HG03139 (cell line): ENCODE data around the gene KRT74.
"Not testable (repeated sequence)": the region's sequence is repeated elsewhere in the genome, so short reads cannot be mapped to it uniquely, and the experiment has no call there.

Experiments used
- ATAC-seq: cut with Tn5 transposase; IDR thresholded peaks from one replicate; pipeline ENCODE4 v1.9.1; 2021; ENCODE audit not compliant: unreplicated experiment

The KRT74 gene

GRCh38 chr12:52603314-52603713 lies 29.7 kb upstream of the KRT74 start:
- no peak for ATAC-seq

- ATAC-seq: no peak
These were observed 28.9 kb upstream of the KRT74 start for GRCh38 chr12:52602552-52602951.

GRCh38 chr12:52601671-52602070 lies 28.0 kb upstream of the KRT74 start:
- no peak for ATAC-seq

- no peak for ATAC-seq
These were observed 27.4 kb upstream of the KRT74 start, which contains the start of gene KRT72 for GRCh38 chr12:52600941-52601481. Gene KRT72, minus strand, starts transcription at chr12:52601463. Its CDS starts 11 bp downstream, at chr12:52601452.

GRCh38 chr12:52600475-52600874 lies 26.8 kb upstream of the KRT74 start:
- ATAC-seq: no peak

GRCh38 chr12:52600071-52600470 lies 26.4 kb upstream of the KRT74 start:
- no peak for ATAC-seq

- ATAC-seq: no peak
These were observed 25.3 kb upstream of the KRT74 start for GRCh38 chr12:52598966-52599365.

- ATAC-seq: not testable (repeated sequence)
These were observed 20.6 kb upstream of the KRT74 start for GRCh38 chr12:52594237-52594636.

- no peak for ATAC-seq
These were observed 17.9 kb upstream of the KRT74 start for GRCh38 chr12:52591521-52591920.

- ATAC-seq: no peak
These were observed 16.4 kb upstream of the KRT74 start for GRCh38 chr12:52590021-52590420.

GRCh38 chr12:52587563-52587962 lies 13.9 kb upstream of the KRT74 start:
- no peak for ATAC-seq

- ATAC-seq: no peak
These were observed 12.3 kb upstream of the KRT74 start for GRCh38 chr12:52585946-52586345.

- no peak for ATAC-seq
These were observed 11.4 kb upstream of the KRT74 start for GRCh38 chr12:52585066-52585465.

- no peak for ATAC-seq
These were observed 10.6 kb upstream of the KRT74 start for GRCh38 chr12:52584156-52584682.

GRCh38 chr12:52582971-52583456 lies 9.4 kb upstream of the KRT74 start:
- ATAC-seq: no peak

GRCh38 chr12:52582486-52582885 lies 8.8 kb upstream of the KRT74 start:
- no peak for ATAC-seq

- ATAC-seq: no peak
These were observed 7.8 kb upstream of the KRT74 start for GRCh38 chr12:52581481-52581880.

GRCh38 chr12:52581066-52581465 lies 7.4 kb upstream of the KRT74 start:
- ATAC-seq: no peak

- ATAC-seq: no peak
These were observed 6.9 kb upstream of the KRT74 start for GRCh38 chr12:52580496-52580895.

- ATAC-seq: no peak
These were observed 6.1 kb upstream of the KRT74 start for GRCh38 chr12:52579468-52580465.

GRCh38 chr12:52578469-52578868 lies 4.8 kb upstream of the KRT74 start:
- no peak for ATAC-seq

GRCh38 chr12:52577316-52577715 lies 3.7 kb upstream of the KRT74 start:
- no peak for ATAC-seq
